GM21367 (cell line): ENCODE results near the gene MYO3B.

Experiments used
- ATAC-seq: cut with Tn5 transposase; IDR thresholded peaks from one replicate; pipeline ENCODE4 v1.9.1; 2021; ENCODE audit not compliant: unreplicated experiment

MYO3B gene

DNA sequence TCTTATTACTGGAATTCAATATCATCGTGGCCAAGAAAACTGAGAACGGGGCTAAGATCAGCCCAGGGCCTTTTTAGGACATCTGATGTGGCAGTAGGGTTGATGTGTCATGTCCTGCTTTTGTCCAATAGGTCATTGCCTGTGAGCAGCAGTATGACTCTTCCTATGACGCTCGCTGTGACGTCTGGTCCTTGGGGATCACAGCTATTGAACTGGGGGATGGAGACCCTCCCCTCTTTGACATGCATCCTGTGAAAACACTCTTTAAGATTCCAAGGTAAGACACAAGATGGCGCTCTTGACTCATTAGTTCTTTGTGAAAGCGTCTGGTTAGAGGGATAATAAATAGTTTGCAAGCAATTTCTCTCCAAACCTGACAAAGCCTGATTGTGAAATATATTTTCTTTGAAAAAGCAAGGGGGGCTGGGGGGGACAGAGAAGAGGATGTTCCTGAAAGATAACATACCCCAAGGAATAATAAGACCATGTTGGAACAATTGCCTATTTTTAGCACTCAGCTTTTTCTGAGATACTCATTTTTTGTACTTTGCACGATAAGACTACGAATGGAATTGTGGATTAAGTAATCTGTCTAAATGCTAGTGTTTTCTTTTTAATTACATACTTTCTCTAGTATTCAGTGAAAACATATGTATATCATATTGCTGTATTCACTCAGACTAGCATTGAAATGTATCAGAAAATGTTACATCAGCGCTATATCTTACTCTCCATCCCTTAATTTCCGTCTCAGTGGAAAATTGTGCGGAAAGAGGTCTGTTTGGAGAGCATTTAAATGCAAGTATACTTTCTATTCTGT lies 58.1 kb downstream of the MYO3B start:
- ATAC-seq, result no peak

DNA sequence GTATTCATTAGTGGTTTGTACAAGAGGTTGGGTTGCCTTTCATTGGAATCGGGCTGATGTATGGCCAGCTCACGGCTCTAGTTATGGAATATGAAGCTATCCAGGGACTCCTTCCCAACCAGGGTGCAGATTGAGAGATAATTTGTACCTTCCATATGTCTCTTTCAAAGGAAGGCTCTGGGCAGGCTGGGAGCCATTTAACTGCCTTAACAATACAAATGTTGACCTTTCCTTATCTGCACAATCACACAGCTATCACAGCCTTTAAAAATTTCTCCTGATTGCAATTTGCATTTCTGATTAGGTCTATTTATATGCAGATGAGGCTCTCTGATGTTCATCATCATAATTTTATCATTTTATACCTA lies 58.7 kb downstream of the MYO3B start:
- no peak for ATAC-seq

DNA sequence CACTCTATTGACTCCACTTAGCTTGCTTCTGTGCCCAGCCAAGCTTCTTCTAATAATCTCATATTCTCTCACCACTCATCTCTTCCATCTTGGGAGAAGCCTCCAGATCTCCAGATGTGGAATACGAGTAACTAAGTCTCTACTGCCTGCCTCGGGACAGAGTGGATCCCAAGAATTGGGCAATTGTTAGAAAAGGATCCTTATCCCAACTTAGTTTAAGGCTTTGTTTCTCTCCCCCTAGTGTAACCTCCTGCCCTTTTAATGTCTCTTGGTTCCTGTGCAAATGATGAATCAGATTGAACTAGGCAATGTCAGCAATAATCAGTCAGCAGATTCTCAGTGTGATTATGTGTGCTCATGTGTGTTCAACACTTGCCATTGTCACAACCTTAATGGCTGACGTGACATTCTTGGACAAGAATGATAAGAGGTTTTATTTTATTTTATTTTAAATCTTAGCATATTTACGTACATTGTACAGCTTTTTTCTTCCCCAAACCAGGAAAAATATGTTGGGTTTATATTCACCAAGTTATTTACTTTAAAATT lies 59.7 kb downstream of the MYO3B start:
- ATAC-seq, result no peak

DNA sequence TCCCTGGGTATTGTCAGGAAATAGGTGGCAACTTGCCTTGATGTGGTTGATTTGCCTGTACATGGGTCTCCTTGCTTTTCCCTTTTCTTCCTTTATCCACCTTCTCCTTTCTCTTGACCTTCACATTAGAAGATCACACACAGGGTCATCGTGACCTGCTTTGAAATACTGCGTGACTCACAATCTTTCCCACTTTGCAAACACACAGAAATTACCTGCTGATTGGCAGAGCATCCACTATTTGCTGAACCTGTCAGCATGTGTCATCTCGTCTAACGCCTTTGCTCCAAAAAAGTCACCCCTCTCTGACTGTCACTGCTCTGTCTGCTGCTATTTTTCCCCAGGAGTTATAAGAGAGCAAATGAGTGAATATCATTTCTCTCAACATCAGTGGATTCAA lies 60.8 kb downstream of the MYO3B start:
- ATAC-seq, result no peak

DNA sequence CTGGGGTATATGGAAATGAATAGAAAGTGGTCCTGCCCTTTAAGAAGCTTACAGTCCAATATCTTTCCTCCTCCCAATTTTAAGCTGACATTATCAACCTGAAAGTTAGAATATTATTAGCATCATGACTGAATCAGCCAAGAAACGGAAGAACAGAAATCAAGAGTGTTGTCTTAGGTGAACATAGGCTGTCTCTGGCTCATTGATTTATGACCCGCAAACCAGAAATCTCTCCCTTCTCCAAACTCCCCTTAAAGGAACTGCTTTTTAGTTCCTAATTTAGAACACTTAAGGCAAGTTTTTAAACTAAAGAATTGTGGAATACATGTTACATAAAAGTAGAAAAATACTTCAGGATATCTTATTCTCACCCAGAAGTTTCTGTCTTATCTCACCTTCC lies 62.7 kb downstream of the MYO3B start:
- no peak for ATAC-seq

DNA sequence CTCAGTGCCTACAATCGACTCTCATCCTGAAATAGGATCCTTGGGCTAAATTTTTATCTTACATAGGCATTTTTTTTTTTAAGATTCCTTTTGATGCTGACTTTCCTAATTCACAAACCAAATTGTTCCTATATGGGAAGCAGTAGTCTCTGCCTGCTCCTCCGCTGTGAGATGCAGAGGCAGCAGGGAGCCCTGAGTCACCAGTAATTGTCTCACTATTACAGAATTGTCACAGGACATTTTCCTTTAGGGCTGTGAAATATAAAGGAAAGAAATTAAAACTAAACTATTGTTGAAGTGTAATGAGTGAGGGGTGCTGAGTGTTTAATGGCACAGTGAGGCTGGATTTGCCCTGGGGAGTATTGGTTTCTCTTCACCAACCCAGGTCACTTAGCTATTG lies 63.8 kb downstream of the MYO3B start:
- ATAC-seq, result no peak

DNA sequence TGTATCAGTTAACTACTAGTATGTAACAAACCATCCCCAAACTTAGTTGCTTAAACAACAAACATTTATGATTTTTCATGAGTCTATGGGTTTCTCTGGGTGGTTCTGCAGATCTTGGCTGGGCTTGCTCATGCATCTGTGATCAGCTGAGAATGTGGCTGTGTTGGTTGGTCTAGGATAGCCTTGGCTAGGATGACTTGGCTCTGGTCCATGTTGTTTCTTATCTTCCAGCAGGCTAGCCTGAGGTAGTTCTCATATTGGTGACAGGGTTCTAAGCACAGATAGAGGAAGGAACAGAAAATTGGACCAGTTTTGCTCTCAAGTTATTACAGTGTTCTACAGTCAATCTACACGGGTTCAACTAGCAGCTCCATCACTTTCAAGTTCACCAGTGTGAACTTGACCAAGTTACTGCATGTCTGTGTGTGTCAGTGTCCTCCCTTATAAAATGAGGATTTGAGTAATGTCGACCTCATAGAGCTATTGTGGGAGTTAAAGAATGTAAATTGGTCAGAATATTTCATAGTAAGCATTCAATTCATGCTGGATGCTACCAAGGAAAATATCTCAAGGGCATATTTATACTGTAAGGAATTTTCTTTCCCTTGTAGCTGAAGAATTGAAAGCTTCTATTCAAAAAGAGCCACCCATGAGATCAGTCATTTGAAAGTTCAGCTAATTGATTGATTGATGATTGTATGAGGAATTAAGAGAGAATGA lies 65.3 kb downstream of the MYO3B start:
- no peak for ATAC-seq

DNA sequence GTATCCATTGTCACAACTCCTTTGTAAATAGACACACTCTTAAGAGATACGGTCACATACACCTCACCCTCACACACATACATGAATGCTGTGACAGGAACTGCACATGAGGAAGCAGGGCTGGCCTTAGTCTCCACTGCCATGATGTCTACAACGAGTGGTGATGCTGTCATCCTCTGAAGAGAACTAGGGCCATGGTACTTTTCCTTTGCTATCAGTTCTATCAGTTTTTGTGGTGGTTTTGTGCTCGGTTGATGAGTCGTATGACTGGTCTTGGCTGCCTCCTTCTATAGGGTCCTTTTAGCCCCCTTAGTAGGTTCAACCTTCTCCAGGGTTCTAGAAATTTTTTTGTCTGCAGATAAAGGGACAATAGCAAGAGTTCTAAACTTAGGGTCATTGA lies 66.0 kb downstream of the MYO3B start:
- no peak for ATAC-seq

DNA sequence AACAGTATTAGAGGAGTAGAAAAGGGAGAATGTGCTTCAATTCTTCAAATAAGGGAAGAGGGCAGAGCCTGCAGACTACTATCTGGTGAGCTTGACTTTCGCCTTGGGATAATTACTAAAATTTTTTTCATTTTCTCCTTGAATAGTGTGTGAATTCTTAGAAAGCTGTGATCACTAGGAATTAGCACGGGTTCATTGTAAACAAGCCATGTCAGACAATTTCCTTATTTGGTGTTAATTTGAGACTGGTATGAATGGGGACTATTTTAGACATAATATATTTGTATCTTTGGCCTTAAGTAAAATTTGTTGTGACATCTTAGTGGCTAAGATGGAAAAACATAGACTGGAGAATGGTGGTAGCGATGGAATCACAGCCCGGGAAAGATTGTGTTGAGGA lies 66.6 kb downstream of the MYO3B start:
- ATAC-seq, result no peak

DNA sequence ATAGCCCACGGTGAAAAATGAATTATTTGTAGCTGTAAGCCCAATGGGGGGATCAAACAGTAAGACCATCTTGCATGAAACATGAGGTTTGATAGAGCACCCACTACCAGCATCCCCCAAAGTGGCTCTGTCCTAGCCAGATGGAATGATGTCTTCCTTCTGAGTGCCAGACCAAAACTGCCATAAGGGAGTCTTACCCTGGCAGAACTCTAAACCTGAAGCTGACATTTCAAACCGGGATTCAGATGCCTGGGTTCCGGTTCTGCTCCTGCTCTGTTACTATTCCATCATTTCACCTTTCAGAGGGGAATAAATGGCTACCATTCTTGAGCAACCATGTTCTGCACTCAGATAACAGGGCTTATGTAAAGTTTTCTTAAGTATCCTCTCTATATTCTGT lies 67.4 kb downstream of the MYO3B start:
- ATAC-seq, result no peak

DNA sequence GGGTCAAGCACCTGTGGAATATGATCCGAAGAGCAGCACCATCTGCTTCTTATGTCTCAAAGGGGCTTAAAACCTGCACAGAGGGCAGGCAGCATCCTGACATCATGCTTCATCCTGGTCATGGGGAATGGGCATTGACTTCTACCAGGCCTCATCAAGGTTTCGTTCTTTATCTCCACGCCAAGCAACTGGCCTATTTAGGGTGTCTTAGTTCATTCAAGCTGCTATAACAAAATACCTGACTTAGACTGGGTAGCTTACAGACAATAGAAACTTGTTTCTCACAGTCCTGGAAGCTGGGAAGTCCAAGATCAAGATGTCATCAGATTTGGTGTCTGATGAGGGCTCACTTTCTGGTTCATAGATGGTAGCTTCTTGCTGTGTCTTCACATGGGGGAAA lies 69.4 kb downstream of the MYO3B start:
- ATAC-seq, result no peak

DNA sequence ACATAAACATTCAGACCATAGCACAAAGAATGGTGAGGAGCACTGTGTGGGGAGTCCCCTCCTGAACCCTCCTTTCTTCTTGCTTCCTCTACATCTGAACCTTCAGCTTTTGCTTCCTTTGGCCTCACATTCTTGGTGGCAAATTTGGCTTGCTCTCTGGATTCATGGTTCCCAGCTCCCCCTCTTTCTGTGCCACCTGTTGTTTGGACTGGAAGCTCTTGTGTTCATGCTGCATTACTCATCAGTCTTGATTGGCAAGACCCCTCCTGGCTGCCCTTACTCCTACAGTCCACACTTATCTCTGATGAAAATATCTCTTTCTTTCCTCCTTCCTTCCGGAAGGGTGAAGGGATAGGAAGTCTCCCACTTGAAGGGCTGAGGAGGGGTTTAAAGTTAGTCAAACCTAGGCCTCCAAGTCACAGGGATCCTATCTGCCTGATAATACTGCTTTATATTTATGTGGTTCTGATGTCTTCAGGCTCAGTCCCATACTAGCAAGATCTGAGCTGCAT lies 70.0 kb downstream of the MYO3B start:
- ATAC-seq, result no peak

DNA sequence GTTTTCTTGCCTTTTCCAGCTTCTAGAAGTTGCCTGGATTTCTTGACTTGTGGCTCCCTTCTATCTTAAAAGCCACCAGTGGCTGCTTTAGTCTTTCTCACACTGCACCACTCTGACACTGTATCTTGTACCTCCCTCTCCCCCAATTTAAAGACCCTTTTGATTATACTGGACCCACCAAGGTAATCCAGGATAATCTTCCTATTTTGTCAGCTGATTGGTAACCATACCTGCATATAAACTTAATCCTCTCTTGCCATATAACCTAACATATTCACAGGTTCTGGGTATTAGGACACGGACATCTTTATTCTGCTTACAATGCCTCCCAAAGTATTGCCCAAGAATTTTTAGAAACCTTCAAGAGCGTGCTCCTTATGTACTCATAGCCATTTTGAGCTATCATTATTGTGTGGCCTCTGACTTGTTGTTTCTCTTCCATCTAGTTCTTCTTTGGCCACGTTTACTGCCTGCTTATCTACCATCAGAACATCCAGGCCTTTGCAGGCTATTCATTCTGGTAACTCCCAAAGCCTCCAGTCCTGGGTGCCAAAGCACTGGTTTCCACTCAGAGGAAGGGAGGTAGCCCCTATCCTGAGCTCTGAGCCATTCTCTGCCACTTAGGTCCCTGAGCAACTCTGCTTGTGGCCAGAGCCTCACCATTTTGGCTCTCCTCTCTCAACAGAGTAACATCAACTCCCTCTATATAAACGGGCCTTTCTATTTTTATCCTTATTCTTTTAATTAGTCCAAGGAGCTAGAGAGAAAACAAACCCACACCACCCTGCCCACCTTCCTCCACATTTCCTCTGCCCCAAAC lies 70.8 kb downstream of the MYO3B start:
- ATAC-seq, result no peak

DNA sequence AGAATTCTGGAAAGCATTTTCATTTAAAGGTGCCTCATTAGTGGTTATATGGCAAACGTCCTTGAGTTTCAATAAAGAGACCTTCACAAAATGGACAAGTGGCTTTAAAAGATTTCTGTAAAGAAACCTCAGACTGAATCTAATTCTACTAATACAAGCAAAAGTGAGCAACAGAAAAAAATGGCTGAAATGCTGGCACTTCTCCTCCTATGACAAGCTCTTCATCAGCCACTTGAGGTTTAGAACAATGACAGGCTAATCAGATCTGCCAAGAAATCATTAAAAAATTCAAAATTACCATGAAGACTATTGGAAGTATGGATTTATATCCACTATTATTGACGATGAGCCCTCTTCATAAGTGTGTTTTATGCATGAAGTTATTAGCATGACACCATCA lies 71.8 kb downstream of the MYO3B start:
- ATAC-seq, result no peak

DNA sequence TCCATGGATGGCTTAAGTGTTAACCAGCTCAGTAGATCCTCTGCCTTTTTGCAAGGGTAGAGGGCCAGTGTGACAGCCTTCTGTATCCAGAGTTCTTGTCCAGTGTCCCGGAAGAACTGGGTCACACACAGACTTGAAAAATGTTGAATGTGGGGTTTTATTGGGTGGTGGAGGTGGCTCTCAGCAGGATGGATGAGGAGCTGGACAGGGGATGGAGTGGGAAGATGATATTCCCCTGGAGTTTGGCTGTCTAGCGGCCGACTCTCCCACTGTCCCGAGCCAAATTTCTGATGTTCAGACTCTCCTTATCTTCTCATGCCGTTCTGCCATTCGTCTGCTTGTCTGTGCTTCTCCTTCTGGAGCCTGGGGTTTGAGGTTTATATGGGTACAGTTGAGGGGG lies 72.6 kb downstream of the MYO3B start:
- no peak for ATAC-seq

DNA sequence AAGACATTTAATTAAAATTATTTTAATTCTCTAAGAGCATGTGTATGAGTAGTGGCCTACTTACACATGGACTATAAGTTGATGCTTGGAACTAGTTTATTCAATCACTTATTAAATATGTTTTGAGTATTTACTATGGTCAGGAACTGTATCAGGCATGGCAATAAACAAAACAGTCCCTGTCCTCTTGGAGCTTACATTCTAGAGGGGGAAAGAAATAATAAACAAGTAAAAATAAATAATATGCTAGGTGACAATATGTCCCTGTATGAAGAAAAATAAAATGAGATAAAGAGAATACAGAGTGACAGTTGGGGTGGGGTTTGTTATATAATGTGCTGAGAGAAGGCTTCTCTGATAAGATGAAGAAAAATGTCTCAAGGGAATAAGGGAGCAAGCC lies 74.5 kb downstream of the MYO3B start:
- no peak for ATAC-seq

DNA sequence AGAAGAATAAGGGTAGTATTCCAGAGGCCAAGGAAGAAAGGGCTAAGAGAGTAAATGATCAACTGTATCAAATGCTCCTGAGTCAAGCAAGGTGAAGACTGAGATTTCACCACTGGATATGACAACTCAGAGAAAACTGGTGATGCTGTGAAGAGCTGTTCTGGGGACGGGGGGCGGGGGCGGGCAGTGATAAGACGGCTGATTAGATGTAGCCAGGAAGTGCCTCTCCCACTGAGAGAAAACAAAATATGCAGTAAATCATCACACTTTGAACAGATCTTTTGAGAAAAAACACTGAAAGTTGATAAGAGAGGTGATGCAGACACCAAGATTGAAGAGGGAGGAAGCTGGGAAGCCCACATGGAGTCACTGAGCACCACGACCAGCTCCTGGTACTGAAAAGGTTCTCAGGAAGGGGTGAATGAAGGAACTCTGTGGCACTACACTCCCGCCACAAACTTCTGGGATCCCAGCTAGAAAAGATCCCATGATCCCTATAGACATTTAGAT lies 75.8 kb downstream of the MYO3B start:
- no peak for ATAC-seq

DNA sequence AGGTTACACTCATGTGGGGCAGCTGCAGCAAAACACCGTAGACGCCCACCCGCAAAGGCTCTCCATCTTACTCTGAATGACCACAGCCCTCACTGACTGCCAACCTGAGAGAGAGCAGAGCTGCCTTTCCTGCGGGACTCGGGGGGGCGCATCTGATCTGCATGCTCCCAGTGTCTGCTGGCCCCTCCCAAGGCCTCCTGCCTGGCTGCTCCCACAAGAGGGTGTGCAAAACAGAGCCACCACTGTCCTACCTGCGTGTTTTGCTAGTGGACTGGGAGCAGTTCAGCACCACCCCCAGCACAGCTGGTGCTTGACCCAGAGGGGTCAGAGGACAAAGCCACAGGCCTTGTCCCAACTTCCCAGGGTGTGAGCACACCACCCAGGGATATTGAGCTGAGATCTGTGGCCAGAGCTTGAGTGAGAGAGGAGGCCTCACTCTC lies 76.4 kb downstream of the MYO3B start:
- ATAC-seq, result no peak

DNA sequence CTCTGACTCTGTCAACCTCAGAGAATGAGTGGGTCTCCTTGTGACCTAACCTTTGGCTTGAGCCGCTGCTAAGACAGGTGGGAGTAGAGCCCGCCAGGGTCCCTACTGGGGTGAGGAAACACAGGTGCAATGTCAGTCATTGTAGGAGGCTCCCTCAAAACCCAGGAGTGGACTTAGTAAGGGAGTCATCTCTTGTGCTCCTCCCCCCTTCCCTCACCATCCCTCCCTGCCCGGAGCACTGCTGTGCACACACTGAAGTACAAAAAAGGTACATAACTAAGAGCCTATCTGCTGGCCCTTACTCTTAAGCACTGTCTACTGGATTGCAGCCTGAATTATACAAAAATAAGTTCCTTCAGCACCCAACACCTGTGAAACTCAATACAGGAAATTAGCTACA lies 77.2 kb downstream of the MYO3B start:
- no peak for ATAC-seq

DNA sequence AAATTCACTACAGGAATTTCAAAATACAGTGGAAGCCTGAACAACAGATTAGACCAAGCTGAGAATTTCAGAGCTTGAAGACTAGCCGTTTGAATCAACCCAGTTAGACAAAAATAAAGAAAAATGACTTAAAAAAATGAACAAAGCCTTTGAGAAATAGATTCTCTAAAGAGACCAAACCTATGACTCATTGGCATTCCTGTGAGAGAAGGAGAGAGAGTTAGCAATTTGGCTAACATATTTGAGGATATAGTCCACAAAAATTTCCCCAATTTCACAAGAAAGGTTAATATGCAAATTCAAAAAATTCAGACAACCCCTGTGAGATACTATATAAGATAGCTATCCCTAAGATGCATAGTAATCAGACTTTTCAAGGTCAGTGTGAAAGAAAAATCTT lies 78.0 kb downstream of the MYO3B start:
- ATAC-seq, result no peak

DNA sequence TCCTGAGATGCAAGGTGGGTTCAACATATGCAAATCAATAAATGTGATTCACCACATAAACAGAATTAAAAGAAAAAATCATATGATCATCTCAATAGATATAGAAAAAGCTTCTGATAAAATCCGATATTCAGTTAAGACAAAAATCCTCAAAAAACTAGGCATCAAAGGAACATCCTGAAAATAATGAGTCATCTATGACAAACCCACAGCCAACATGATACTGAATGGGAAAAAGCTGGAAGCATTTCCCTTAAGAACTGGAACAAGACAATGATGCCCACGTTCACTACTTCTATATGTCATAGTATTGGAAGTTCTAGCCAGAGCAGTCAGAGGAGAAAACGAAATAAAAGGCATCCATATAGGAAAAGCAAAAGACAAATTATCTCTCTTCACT lies 80.4 kb downstream of the MYO3B start:
- ATAC-seq, result no peak
